Right lobe of liver (tissue), 4 donors: ENCODE data around the gene MRPL36.

ENCODE experiments used
- CTCF ChIP-seq, 4 donors: fragments of 200-600 bp in 3 of 4; fragments of 450-650 bp in 1 of 4; IDR thresholded peaks; one replicate each; pipeline versions ENCODE4 v1.5.1 to v1.8.0; 2016 to 2022; ENCODE audit warnings: antibody characterized with exemption in 4 of 4, mild to moderate bottlenecking in 2 of 4
- POLR2A ChIP-seq: fragments of 450-650 bp; IDR thresholded peaks from one replicate; pipeline ENCODE4 v1.6.1; 2017; ENCODE audit warnings: antibody characterized with exemption, mild to moderate bottlenecking
- donor health status: DM: no; HTN: no; CAD: no.
- donor health status: DM: no; HTN: no; CAD: no.
- donor health status: DM: no; HTN: yes; CAD: no.

DNA sequence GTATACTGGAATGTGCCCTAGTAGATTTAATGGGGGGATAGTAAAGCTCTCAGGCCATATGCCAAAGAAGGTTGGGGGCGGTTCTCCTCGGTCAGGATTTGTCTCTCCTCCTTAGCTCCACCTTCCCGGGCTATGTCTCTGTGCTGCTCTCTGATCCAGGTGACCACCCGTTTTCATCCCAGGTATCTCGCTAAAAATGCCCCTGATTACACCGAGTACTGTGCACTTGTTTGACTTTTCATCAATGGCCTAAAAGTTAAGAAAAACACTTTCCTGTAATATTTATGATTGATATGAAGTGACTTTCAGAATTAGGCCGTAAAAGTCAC, 2.3 kb upstream of the MRPL36 start:
- TF ChIP-seq CTCF (IDR thresholded peaks at IDR 0.05): no peak
- TF ChIP-seq POLR2A: no peak
